Measurements from ENCODE around the gene TMEM108. TPM values are rescaled to one million over a fixed set of nuclear protein-coding genes. Genes with fewer than 3 reads are reported as not detected.
A peak's percentile ranks its signal among the peaks of the same experiment; 100 is the strongest.

Gene TMEM108
- total and polyA plus RNA-seq, 2 experiments from 2014 or later, result 7.4 to 15.3 TPM

DNA sequence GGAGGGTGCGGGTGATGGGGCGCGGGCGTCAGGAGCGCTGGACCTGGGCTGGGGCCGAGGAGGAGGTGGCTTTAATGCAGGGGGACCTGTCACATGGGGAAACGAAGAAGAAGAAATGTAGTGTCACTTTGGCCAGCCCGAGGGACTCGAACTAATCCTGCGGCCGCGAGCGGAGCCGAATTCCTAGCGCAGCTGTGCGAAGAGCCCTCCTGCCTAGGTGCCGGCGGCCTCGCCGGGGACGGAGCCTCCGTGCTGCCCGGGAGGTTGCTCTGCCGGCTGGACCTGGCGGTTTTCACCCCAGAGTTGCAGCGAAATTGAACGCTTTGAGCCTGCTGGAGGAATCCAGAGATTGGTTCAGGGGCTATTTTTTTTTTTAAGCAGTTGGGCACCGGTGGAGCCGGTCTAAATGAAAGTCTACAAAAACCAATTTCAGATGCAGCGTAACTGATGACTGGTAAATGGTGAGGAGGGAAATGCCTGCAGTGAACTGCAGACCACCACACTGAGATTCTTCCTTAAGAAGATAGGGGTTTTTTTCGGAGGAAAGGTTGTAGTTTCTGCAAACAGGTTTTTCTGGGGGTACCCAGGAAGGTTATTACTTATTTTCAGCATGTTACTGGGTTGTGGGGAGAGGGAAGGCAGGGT lies 662 bp downstream of the TMEM108 start:
- Histone ChIP-seq H3F3A (replicated peaks; ENCODE audit: low read depth) (no peaks in the 10 kb centered on the region), H3K4me3 (peak overlapping the region; percentile 86), H3K36me3 (ENCODE audit: insufficient read depth) (peaks cover 4% of the 10 kb centered on the region; the same call in 1 of the 2 replicates), H3K27ac (ENCODE audit: low read depth) (no peak overlapping the region), H3K4me1 (ENCODE audit: insufficient read depth) (peaks cover 34% of the 10 kb centered on the region), H3K27me3 (ENCODE audit: insufficient read depth) (peaks cover 21% of the 10 kb centered on the region), H4K20me1 (replicated peaks; ENCODE audit: insufficient read depth) (peaks cover under 1% of the 10 kb centered on the region), H3K79me2 (replicated peaks; ENCODE audit: insufficient read depth) (peaks cover 26% of the 10 kb centered on the region), H3K9me2 (ENCODE audit: insufficient read depth) (no peaks in the 10 kb centered on the region), H3K4me2 (peak overlapping the region; percentile 96), H2AFZ (peak overlapping the region; percentile 95)
- peak; percentile 58 for ATAC-seq
- H3K4me3 Mint-ChIP-seq, result peak overlapping the region; percentile 75
- H3K27me3 Mint-ChIP-seq (ENCODE audit: insufficient read depth, low read depth, poor library complexity), result peaks cover 14% of the 10 kb centered on the region
- H3K4me1 Mint-ChIP-seq, result peaks cover 43% of the 10 kb centered on the region
- 0 out of 3 replicates have a peak, but pooled peaks cover 3% of the 10 kb centered on the region for H3K36me3 Mint-ChIP-seq (ENCODE audit: low read depth)
- H3K27ac Mint-ChIP-seq, result no peak overlapping the region
- TF ChIP-seq CTCF (conservative IDR thresholded peaks at IDR 0.05; ENCODE audit: low read depth in 2 of 2), result no peak
- peak; percentile 76 for DNase-seq (ENCODE audit: low spot score)
- peaks cover 4% of the 10 kb centered on the region; the same call in 2 of the 3 replicates for H3K9me3 Mint-ChIP-seq

- no peak overlapping the region for H3K27ac ChIP-seq (ENCODE audit: low read depth)
- peaks cover 33% of the 10 kb centered on the region for H3K79me2 ChIP-seq (replicated peaks; ENCODE audit: insufficient read depth)
- peaks cover 4% of the 10 kb centered on the region; the same call in 2 of the 3 replicates for H3K9me3 Mint-ChIP-seq
- peak overlapping the region; percentile 6; the same call in 1 of the 2 replicates for H3K4me2 ChIP-seq
- H3K4me3 ChIP-seq, result no peak overlapping the region
- peak overlapping the region; percentile 31; the same call in 1 of the 3 replicates for H3K4me3 Mint-ChIP-seq
- no peak for TF ChIP-seq STAT1 (IDR thresholded peaks at IDR 0.05; ENCODE audit: unreplicated experiment)
- peak; percentile 93 to 94 for TF ChIP-seq CTCF (conservative IDR thresholded peaks at IDR 0.05; ENCODE audit: low read depth in 2 of 2)
- DNase-seq (ENCODE audit: low spot score), result peak; percentile 94
- H3K27ac Mint-ChIP-seq, result no peak overlapping the region
- H3K27me3 Mint-ChIP-seq (ENCODE audit: insufficient read depth, low read depth, poor library complexity), result peaks cover 14% of the 10 kb centered on the region
- no peak overlapping the region for H2AFZ ChIP-seq
- peak; percentile 63 for ATAC-seq
- H3K9me2 ChIP-seq (ENCODE audit: insufficient read depth), result no peaks in the 10 kb centered on the region
- H3K4me1 ChIP-seq (ENCODE audit: insufficient read depth), result peaks cover 14% of the 10 kb centered on the region
- H3K36me3 Mint-ChIP-seq (ENCODE audit: low read depth), result peaks cover 10% of the 10 kb centered on the region; the same call in 1 of the 3 replicates
- peaks cover 23% of the 10 kb centered on the region for H3K4me1 Mint-ChIP-seq
- H3K36me3 ChIP-seq (ENCODE audit: insufficient read depth), result peaks cover 4% of the 10 kb centered on the region
- H4K20me1 ChIP-seq (replicated peaks; ENCODE audit: insufficient read depth), result peaks cover 4% of the 10 kb centered on the region
- H3F3A ChIP-seq (replicated peaks; ENCODE audit: low read depth), result no peaks in the 10 kb centered on the region
- H3K27me3 ChIP-seq (ENCODE audit: insufficient read depth), result peaks cover 21% of the 10 kb centered on the region
Measured at GRCh38 chr3:133040696-133041523, 2.7 kb downstream of the TMEM108 start.
